GM12878 (cell line): Measurements from ENCODE around the gene SKAP1. TPM values are rescaled to one million over a fixed set of nuclear protein-coding genes. Genes with fewer than 3 reads are reported as not detected.

Source experiments
- ATAC-seq: fragments of 200-7000 bp; cut with Tn5 transposase; 3 replicates; pipeline ENCODE4 v1.9.1; 2020; ENCODE audit warnings: mild to moderate bottlenecking, moderate library complexity
- BruUV-seq: library from RNA; stranded (reverse); fragments of 400-500 nt; replicated peaks from 2 replicates; lab custom pipeline; 2021; lab: Mats Ljungman, UMichigan
- CTCF ChIA-PET: fragments of 300-600 bp; sonication (Branson Sonifier 250); formaldehyde crosslinking; extraction: SDS; loops from one replicate; lab custom pipeline; 2021; ENCODE audit warnings: inconsistent platforms; lab: Yijun Ruan, JAX
- POLR2A ChIA-PET: fragments of 350-600 bp; formaldehyde crosslinking; extraction: SDS; loops from one replicate; lab custom pipeline; 2021; ENCODE audit warnings: inconsistent platforms; lab: Charles Lee
- RAD21 ChIA-PET: fragments of 300-600 bp; sonication (Branson Sonifier 250); formaldehyde crosslinking; loops from one replicate; lab custom pipeline; 2023; ENCODE audit warnings: antibody characterized with exemption; ENCODE audit not compliant: unreplicated experiment; lab: Charles Lee
- SMC1A ChIA-PET: fragments of 300-600 bp; sonication (Branson Sonifier 250); formaldehyde crosslinking; loops from one replicate; lab custom pipeline; 2023; ENCODE audit not compliant: unreplicated experiment, uncharacterized antibody; lab: Charles Lee
- DNase-seq: peaks from one replicate; pipeline ENCODE4 v3.0.0-alpha.2; 2011; ENCODE audit warnings: low read depth, low spot score
- FAIRE-seq: peaks from 3 replicates; lab custom pipeline; 2011; peaks lifted over from hg19 to GRCh38; lab: Jason Lieb, UNC
- H2AFZ ChIP-seq: 2 replicates; pipeline ENCODE4 v1.6.0; 2011; ENCODE audit warnings: low read depth, low read length, control low read depth; ENCODE audit not compliant: control insufficient read depth
- H3K27ac ChIP-seq: 2 replicates; pipeline ENCODE4 v1.5.1; 2011; ENCODE audit warnings: control low read depth; ENCODE audit not compliant: control insufficient read depth, insufficient read depth
- H3K27me3 ChIP-seq, 2 experiments: replicated peaks in 1 of 2; 2 replicates each; pipeline versions ENCODE4 v1.6.0 to v1.6.1; 2011; ENCODE audit warnings: low read length in 1 of 2; ENCODE audit not compliant: control insufficient read depth in 2 of 2, insufficient read depth in 2 of 2
- H3K36me3 ChIP-seq, 2 experiments: 2 replicates each; pipeline ENCODE4 v1.5.1; 2011; ENCODE audit warnings: low read length in 1 of 2; ENCODE audit not compliant: control insufficient read depth in 2 of 2, insufficient read depth in 2 of 2
- H3K4me1 ChIP-seq: 2 replicates; pipeline ENCODE4 v1.6.1; 2011; ENCODE audit warnings: mild to moderate bottlenecking, low read length, moderate library complexity, mixed read lengths; ENCODE audit not compliant: control insufficient read depth, insufficient read depth
- H3K4me2 ChIP-seq: 2 replicates; pipeline ENCODE4 v1.6.0; 2011; ENCODE audit warnings: control low read depth; ENCODE audit not compliant: control insufficient read depth, insufficient read depth
- H3K4me3 ChIP-seq: fragments of 200-600 bp; sonication (generic); 2 replicates; pipeline ENCODE4 v1.5.1; 2016
- H3K79me2 ChIP-seq: 2 replicates; pipeline ENCODE4 v1.6.0; 2011; ENCODE audit warnings: low read length; ENCODE audit not compliant: control insufficient read depth, insufficient read depth
- H3K9ac ChIP-seq: 2 replicates; pipeline ENCODE4 v1.8.0; 2011; ENCODE audit warnings: low read length, control low read depth, mixed read lengths; ENCODE audit not compliant: control insufficient read depth, insufficient read depth
- H3K9me3 ChIP-seq: replicated peaks from 3 replicates; pipeline ENCODE4 v1.5.1; 2011; ENCODE audit warnings: mild to moderate bottlenecking, low read length; ENCODE audit not compliant: control insufficient read depth, insufficient read depth
- H4K20me1 ChIP-seq: 2 replicates; pipeline ENCODE4 v1.6.0; 2011; ENCODE audit not compliant: control insufficient read depth, insufficient read depth
- CTCF ChIP-seq, 3 experiments: IDR thresholded peaks in 2 of 3; conservative IDR thresholded peaks in 1 of 3; 2 replicates each; pipeline ENCODE4 v1.5.1; 2011; ENCODE audit warnings: low read depth in 3 of 3, low read length in 3 of 3, mild to moderate bottlenecking in 3 of 3, control low read depth in 2 of 3, moderate library complexity in 2 of 3, inconsistent platforms in 1 of 3, mixed read lengths in 1 of 3; ENCODE audit not compliant: control insufficient read depth in 2 of 3, insufficient read depth in 1 of 3; ENCODE audit errors: extremely low read depth in 1 of 3
- EZH2 ChIP-seq: IDR thresholded peaks from 2 replicates; pipeline ENCODE4 v1.6.1; 2012; ENCODE audit warnings: low read depth, mild to moderate bottlenecking, control low read depth, inconsistent platforms, low read length, borderline replicate concordance; ENCODE audit not compliant: control insufficient read depth
- IKZF2 ChIP-seq, 2 experiments: fragments of 450-650 bp; IDR thresholded peaks; 2 replicates each; pipeline ENCODE4 v1.6.1; 2017; ENCODE audit warnings: mild to moderate bottlenecking in 2 of 2, moderate library complexity in 2 of 2
- RAD21 ChIP-seq: IDR thresholded peaks from 2 replicates; pipeline ENCODE4 v1.6.1; 2011; ENCODE audit warnings: mild to moderate bottlenecking, low read depth, low read length, moderate library complexity; ENCODE audit not compliant: insufficient read depth
- RUNX3 ChIP-seq: IDR thresholded peaks from 2 replicates; pipeline ENCODE4 v1.6.1; 2012; ENCODE audit warnings: low read length, inconsistent platforms
- SMAD5 ChIP-seq: IDR thresholded peaks from 2 replicates; pipeline ENCODE4 v1.6.1; 2016; ENCODE audit warnings: antibody characterized with exemption, low read depth
- SMC3 ChIP-seq: IDR thresholded peaks from 2 replicates; pipeline ENCODE4 v1.6.1; 2011; ENCODE audit warnings: low read length, improper control_type of control experiment, borderline replicate concordance
- ZNF384 ChIP-seq: IDR thresholded peaks from 2 replicates; pipeline ENCODE4 v1.6.1; 2012; ENCODE audit warnings: low read depth, mild to moderate bottlenecking, low read length, improper control_type of control experiment, borderline replicate concordance
- in situ Hi-C: fragments of 300-500 bp; cut with MboI; formaldehyde crosslinking; loops from 9 replicates; pipeline ENCODE4 v1.14.3; 2018; ENCODE audit warnings: mixed read lengths
- intact Hi-C: fragments of 100-400 bp; cut with micrococcal nuclease; formaldehyde crosslinking; loops from one replicate; pipeline ENCODE4 v1.14.2; 2022; ENCODE audit not compliant: unreplicated experiment
- polyA plus RNA-seq, 11 experiments: library from polyadenylated mRNA; depleted of rRNA in 4 of 11; unstranded in 6 of 11; stranded (reverse) in 5 of 11; fragments of >200 nt; fragmentation: Nextera tagmentation in 4 of 11; fragmentation: Illumina TruSeq in 1 of 11; extraction: Ambion mirVana in 4 of 11; extraction: Trizol in 1 of 11; gene quantifications; 1 replicate in 1 of 11; 2 replicates in 10 of 11; pipeline versions ENCODE4 v1.2.1 to v1.2.3, GENCODE V29; 2011 to 2016; ENCODE audit warnings: inconsistent platforms in 2 of 11, missing spikeins in 2 of 11, low read depth in 1 of 11
- total RNA-seq, 4 experiments: library from RNA; depleted of rRNA in 3 of 4; stranded (reverse); fragments of >200 nt in 3 of 4; fragmentation: Illumina TruSeq in 1 of 4; extraction: Trizol in 1 of 4; gene quantifications; 2 replicates each; pipeline versions ENCODE4 v1.2.1 to v1.2.3, GENCODE V29; 2013 to 2021
- TF ChIP-seq, protein P1 (sequence below): fragments of 450-650 bp; IDR thresholded peaks from 2 replicates; pipeline ENCODE4 v1.6.1; 2018; ENCODE audit warnings: borderline replicate concordance, mild to moderate bottlenecking; ENCODE audit not compliant: partially characterized antibody
- TF ChIP-seq, protein P2 (sequence below): fragments of 450-650 bp; IDR thresholded peaks from 2 replicates; pipeline ENCODE4 v1.6.1; 2017; ENCODE audit warnings: mild to moderate bottlenecking, low read depth, inconsistent platforms; ENCODE audit not compliant: poor library complexity, severe bottlenecking

Gene SKAP1
- total and polyA plus RNA-seq, 10 of the 15 experiments (the other 5 are each of a cell fraction or from before 2014, with no cell fraction given): 17.1 to 97.6 (median 35.9) TPM

DNA sequence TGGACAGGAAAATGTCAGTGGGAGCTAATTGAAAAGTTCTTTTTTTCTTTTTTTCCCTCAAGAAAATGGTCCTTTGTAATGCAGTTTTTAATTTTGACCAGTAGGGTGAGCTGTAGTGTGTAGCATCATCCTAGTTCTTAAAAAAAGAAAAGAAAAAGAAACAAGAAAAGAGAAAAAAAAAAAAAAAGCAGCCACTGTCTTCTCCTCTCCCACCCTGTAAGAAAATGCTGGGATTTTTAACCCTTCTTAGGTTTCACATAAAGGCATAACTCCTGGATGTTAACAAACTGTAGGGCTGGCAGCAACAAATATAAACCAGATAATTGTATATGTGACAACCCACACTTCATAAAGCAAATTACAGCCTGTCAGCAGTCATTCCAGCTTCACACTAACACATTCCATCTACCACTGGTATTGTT lies 78.1 kb downstream of the SKAP1 start:
- SMC1A ChIA-PET: interaction anchor here (0.6 to 4.4 kb wide), 54 partner anchors 9 to 243 kb away, joined by 3 to 59 read pairs (median 5); partner anchors contain the start of genes HOXB4 and HOXB5
- POLR2A ChIA-PET: interaction anchor here (0.6 to 2.3 kb wide), 6 partner anchors 12 to 241 kb away, joined by 3 to 6 read pairs (median 3); no protein-coding TSS in a partner anchor
- Histone ChIP-seq H3K9ac (no peak overlapping the region), H3K27me3 (no peaks in the 10 kb centered on the region), H4K20me1 (no peaks in the 10 kb centered on the region), H3K9me3 (no peaks in the 10 kb centered on the region), H3K4me1 (no peaks in the 10 kb centered on the region), H3K4me2 (no peak overlapping the region), H3K27ac (no peak overlapping the region), H2AFZ (no peak overlapping the region), H3K79me2 (no peaks in the 10 kb centered on the region), H3K36me3 (no peaks in the 10 kb centered on the region), H3K4me3 (no peak overlapping the region)
- ATAC-seq (peak; percentile 27; the same call in 2 of the 3 replicates), FAIRE-seq (peak; percentile 56), DNase-seq (no peak)
- TF ChIP-seq, protein P1, sequence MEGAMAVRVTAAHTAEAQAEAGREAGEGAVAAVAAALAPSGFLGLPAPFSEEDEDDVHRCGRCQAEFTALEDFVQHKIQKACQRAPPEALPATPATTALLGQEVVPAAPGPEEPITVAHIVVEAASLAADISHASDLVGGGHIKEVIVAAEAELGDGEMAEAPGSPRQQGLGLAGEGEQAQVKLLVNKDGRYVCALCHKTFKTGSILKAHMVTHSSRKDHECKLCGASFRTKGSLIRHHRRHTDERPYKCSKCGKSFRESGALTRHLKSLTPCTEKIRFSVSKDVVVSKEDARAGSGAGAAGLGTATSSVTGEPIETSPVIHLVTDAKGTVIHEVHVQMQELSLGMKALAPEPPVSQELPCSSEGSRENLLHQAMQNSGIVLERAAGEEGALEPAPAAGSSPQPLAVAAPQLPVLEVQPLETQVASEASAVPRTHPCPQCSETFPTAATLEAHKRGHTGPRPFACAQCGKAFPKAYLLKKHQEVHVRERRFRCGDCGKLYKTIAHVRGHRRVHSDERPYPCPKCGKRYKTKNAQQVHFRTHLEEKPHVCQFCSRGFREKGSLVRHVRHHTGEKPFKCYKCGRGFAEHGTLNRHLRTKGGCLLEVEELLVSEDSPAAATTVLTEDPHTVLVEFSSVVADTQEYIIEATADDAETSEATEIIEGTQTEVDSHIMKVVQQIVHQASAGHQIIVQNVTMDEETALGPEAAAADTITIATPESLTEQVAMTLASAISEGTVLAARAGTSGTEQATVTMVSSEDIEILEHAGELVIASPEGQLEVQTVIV: no peak
- TF ChIP-seq IKZF2 (IDR thresholded peaks at IDR 0.05) (no peak), CTCF (IDR thresholded peaks at IDR 0.05 in 2 of 3, conservative IDR thresholded peaks at IDR 0.05 in 1 of 3; ENCODE audit: control insufficient read depth in 2 of 3, extremely low read depth in 1 of 3, insufficient read depth in 1 of 3, low read depth in 3 of 3, low read length in 3 of 3) (peak; percentile 39 to 66 (median 53); a peak in 5 of 6 replicates), SMAD5 (no peak), RAD21 (peak; percentile 86), ZNF384 (peak; percentile 97), RUNX3 (no peak), EZH2 (no peak), SMC3 (peak; percentile 74; the same call in 1 of the 2 replicates)
- TF ChIP-seq, protein P2, sequence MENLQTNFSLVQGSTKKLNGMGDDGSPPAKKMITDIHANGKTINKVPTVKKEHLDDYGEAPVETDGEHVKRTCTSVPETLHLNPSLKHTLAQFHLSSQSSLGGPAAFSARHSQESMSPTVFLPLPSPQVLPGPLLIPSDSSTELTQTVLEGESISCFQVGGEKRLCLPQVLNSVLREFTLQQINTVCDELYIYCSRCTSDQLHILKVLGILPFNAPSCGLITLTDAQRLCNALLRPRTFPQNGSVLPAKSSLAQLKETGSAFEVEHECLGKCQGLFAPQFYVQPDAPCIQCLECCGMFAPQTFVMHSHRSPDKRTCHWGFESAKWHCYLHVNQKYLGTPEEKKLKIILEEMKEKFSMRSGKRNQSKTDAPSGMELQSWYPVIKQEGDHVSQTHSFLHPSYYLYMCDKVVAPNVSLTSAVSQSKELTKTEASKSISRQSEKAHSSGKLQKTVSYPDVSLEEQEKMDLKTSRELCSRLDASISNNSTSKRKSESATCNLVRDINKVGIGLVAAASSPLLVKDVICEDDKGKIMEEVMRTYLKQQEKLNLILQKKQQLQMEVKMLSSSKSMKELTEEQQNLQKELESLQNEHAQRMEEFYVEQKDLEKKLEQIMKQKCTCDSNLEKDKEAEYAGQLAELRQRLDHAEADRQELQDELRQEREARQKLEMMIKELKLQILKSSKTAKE: peak; percentile 60
- intact Hi-C loops: loop anchor here (1.0 kb wide), 1 partner anchor 105 kb away; no protein-coding TSS in a partner anchor
- BruUV-seq: no TSS peak
- RAD21 ChIA-PET: interaction anchor here (0.6 to 3.7 kb wide), 40 partner anchors 10 to 467 kb away, joined by 3 to 47 read pairs (median 4); partner anchors contain the start of genes HOXB3 and HOXB5
- CTCF ChIA-PET: interaction anchor here (0.6 to 5.2 kb wide), 69 partner anchors 8 to 326 kb away, joined by 3 to 89 read pairs (median 6); partner anchors contain the start of gene HOXB5
- in situ Hi-C loops: no loop called here
